ENCODE measurements around the gene DTHD1. TPM values are rescaled to one million over a fixed set of nuclear protein-coding genes. Genes with fewer than 3 reads are reported as not detected.

The DTHD1 gene
- polyA plus RNA-seq, 1 of the 3 experiments (the other 2 are of a cell fraction), result not detected

- CTCF ChIA-PET, result interaction anchor here (1.1 kb wide), 1 partner anchor 46 kb away, joined by 4 read pairs; no protein-coding TSS in a partner anchor
- H3K9ac ChIP-seq, result no peak overlapping the region
- no peak overlapping the region for H3K4me2 ChIP-seq
- no peaks in the 10 kb centered on the region for H3K9me2 ChIP-seq
- no peaks in the 10 kb centered on the region for H3K79me2 ChIP-seq (ENCODE audit: insufficient read depth)
- no peaks in the 10 kb centered on the region for H3F3A ChIP-seq (replicated peaks; ENCODE audit: insufficient read depth)
- H3K27me3 ChIP-seq (ENCODE audit: insufficient read depth), result no peaks in the 10 kb centered on the region
- no peak for TF ChIP-seq USF1 (IDR thresholded peaks at IDR 0.05; ENCODE audit: borderline replicate concordance, low read depth)
- TF ChIP-seq NRF1 (IDR thresholded peaks at IDR 0.05; ENCODE audit: low read depth, low read length), result no peak
- TF ChIP-seq IRF3 (IDR thresholded peaks at IDR 0.05; ENCODE audit: low read depth, low read length), result no peak
- no peak for TF ChIP-seq JUND (IDR thresholded peaks at IDR 0.05)
- no peaks in the 10 kb centered on the region for H3K36me3 ChIP-seq (replicated peaks in 1 of 2; ENCODE audit: control insufficient read depth in 1 of 2, insufficient read depth in 2 of 2, low read length in 1 of 2)
- no peaks in the 10 kb centered on the region for H4K20me1 ChIP-seq (ENCODE audit: insufficient read depth)
- no peak for DNase-seq
- WGBS (ENCODE audit: low lambda C conversion rate), result 10% methylated on average over 2 of the region's 2 CpGs
- POLR2A ChIA-PET, result no interaction called here
- no peak overlapping the region for H2AFZ ChIP-seq (ENCODE audit: low read depth)
- no peaks in the 10 kb centered on the region for H3K9me3 ChIP-seq
- H3K4me1 ChIP-seq (ENCODE audit: control insufficient read depth in 1 of 2, insufficient read depth in 2 of 2, low read depth in 1 of 2, low read length in 1 of 2), result no peaks in the 10 kb centered on the region
- no peak overlapping the region for H3K27ac ChIP-seq (ENCODE audit: low read depth in 2 of 2, low read length in 1 of 2)
- no peak overlapping the region for H3K4me3 ChIP-seq (ENCODE audit: low read depth in 2 of 2, low read length in 1 of 2)
Observed at GRCh38 chr4:36353998-36354397, 72.6 kb downstream of the DTHD1 start.

- DNase-seq, result no peak
- Histone ChIP-seq H3K36me3 (replicated peaks in 1 of 2; ENCODE audit: control insufficient read depth in 1 of 2, insufficient read depth in 2 of 2, low read length in 1 of 2) (no peaks in the 10 kb centered on the region), H4K20me1 (ENCODE audit: insufficient read depth) (no peaks in the 10 kb centered on the region), H3K9ac (no peak overlapping the region), H2AFZ (ENCODE audit: low read depth) (no peak overlapping the region), H3K27ac (ENCODE audit: low read depth in 2 of 2, low read length in 1 of 2) (no peak overlapping the region), H3K9me3 (no peaks in the 10 kb centered on the region), H3K79me2 (ENCODE audit: insufficient read depth) (no peaks in the 10 kb centered on the region), H3K4me2 (no peak overlapping the region), H3K9me2 (no peaks in the 10 kb centered on the region), H3F3A (replicated peaks; ENCODE audit: insufficient read depth) (peaks cover 3% of the 10 kb centered on the region), H3K4me3 (ENCODE audit: low read depth in 2 of 2, low read length in 1 of 2) (no peak overlapping the region), H3K4me1 (ENCODE audit: control insufficient read depth in 1 of 2, insufficient read depth in 2 of 2, low read depth in 1 of 2, low read length in 1 of 2) (no peaks in the 10 kb centered on the region), H3K27me3 (ENCODE audit: insufficient read depth) (no peaks in the 10 kb centered on the region)
- WGBS (ENCODE audit: low lambda C conversion rate), result 14% methylated on average over 4 of the region's 4 CpGs
- CTCF ChIA-PET, result no interaction called here
- POLR2A ChIA-PET, result no interaction called here
- TF ChIP-seq TCF12 (IDR thresholded peaks at IDR 0.05) (no peak), USF2 (IDR thresholded peaks at IDR 0.05; ENCODE audit: borderline replicate concordance, low read depth, low read length) (no peak), FOXM1 (IDR thresholded peaks at IDR 0.05; ENCODE audit: low read depth) (no peak), YY1 (IDR thresholded peaks at IDR 0.05; ENCODE audit: low read depth) (no peak), RXRA (IDR thresholded peaks at IDR 0.05; ENCODE audit: borderline replicate concordance, low read depth) (no peak), REST (IDR thresholded peaks at IDR 0.05; ENCODE audit: low read depth, low read length) (no peak), USF1 (IDR thresholded peaks at IDR 0.05; ENCODE audit: borderline replicate concordance, low read depth) (no peak), NFIC (IDR thresholded peaks at IDR 0.05; ENCODE audit: borderline replicate concordance) (no peak), IRF3 (IDR thresholded peaks at IDR 0.05; ENCODE audit: low read depth, low read length) (no peak)
Observed at GRCh38 chr4:36358173-36358572, 76.8 kb downstream of the DTHD1 start.

Data from SK-N-SH (cell line).